Prostate gland (tissue), 2 donors: ENCODE results near the gene PDZRN4.

Experiments used
- POLR2AphosphoS5 ChIP-seq: sonication (generic); formaldehyde crosslinking; IDR thresholded peaks from one replicate; pipeline ENCODE4 v1.6.1; 2017; ENCODE audit warnings: antibody characterized with exemption
- TF ChIP-seq, protein P1 (sequence below), 4 experiments: fragments of 200-600 bp in 2 of 4; fragments of 450-650 bp in 2 of 4; sonication (generic) in 2 of 4; IDR thresholded peaks; 1 replicate in 3 of 4; 2 replicates in 1 of 4; pipeline ENCODE4 v1.5.1; 2016 to 2019; ENCODE audit warnings: antibody characterized with exemption in 4 of 4, mild to moderate bottlenecking in 2 of 4, moderate library complexity in 2 of 4

DNA sequence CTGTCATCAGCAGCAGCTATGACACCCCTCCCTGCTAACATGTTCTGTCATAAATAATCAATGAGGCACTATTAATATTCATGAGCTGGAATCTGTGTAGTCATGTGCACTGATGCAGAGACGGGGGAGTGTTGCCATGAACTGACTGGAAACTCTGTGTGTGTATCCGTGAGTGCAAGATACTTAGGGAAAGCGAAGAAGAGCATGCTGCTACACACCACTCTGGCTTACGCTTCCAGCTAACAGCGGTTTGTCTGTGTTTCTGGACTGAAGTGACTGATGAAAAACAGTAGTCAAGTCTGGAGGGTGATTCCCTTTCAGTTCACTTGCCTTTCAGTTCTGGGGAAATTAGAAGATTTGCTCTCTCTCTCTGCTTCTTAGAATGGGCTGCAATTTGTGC lies 249.4 kb downstream of the PDZRN4 start:
- TF ChIP-seq, protein P1, sequence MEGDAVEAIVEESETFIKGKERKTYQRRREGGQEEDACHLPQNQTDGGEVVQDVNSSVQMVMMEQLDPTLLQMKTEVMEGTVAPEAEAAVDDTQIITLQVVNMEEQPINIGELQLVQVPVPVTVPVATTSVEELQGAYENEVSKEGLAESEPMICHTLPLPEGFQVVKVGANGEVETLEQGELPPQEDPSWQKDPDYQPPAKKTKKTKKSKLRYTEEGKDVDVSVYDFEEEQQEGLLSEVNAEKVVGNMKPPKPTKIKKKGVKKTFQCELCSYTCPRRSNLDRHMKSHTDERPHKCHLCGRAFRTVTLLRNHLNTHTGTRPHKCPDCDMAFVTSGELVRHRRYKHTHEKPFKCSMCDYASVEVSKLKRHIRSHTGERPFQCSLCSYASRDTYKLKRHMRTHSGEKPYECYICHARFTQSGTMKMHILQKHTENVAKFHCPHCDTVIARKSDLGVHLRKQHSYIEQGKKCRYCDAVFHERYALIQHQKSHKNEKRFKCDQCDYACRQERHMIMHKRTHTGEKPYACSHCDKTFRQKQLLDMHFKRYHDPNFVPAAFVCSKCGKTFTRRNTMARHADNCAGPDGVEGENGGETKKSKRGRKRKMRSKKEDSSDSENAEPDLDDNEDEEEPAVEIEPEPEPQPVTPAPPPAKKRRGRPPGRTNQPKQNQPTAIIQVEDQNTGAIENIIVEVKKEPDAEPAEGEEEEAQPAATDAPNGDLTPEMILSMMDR (IDR thresholded peaks at IDR 0.05), result no peak
- TF ChIP-seq POLR2AphosphoS5, result no peak
